Gastrocnemius medialis (tissue), 4 donors: Measurements from ENCODE around the gene PIK3R1.

Experiments used
- CTCF ChIP-seq, 5 experiments: fragments of 450-650 bp in 3 of 5; fragments of 200-600 bp in 2 of 5; sonication (generic) in 2 of 5; IDR thresholded peaks in 4 of 5; conservative IDR thresholded peaks in 1 of 5; 1 replicate in 4 of 5; 2 replicates in 1 of 5; pipeline ENCODE4 v1.5.1; 2016 to 2019; ENCODE audit warnings: antibody characterized with exemption in 5 of 5, mild to moderate bottlenecking in 3 of 5, moderate library complexity in 3 of 5
- POLR2A ChIP-seq, 2 donors: fragments of 450-650 bp; IDR thresholded peaks; one replicate each; pipeline ENCODE4 v1.6.1; 2017; ENCODE audit warnings: antibody characterized with exemption in 2 of 2, mild to moderate bottlenecking in 2 of 2, moderate library complexity in 2 of 2

- TF ChIP-seq CTCF (IDR thresholded peaks at IDR 0.05 in 4 of 5, conservative IDR thresholded peaks at IDR 0.05 in 1 of 5), result no peak
- TF ChIP-seq POLR2A (IDR thresholded peaks at IDR 0.05), result no peak
Observed at GRCh38 chr5:68189613-68190012, 25.9 kb upstream of the PIK3R1 start.
